GM19328 (cell line): ENCODE measurements around the gene OCIAD1.
A peak's percentile ranks its signal among the peaks of the same experiment; 100 is the strongest.
"Not testable (repeated sequence)": the region's sequence is repeated elsewhere in the genome, so short reads cannot be mapped to it uniquely, and the experiment has no call there.

Source experiments
- ATAC-seq: cut with Tn5 transposase; IDR thresholded peaks from one replicate; pipeline ENCODE4 v1.9.1; 2021; ENCODE audit warnings: mild to moderate bottlenecking, moderate library complexity; ENCODE audit not compliant: unreplicated experiment

OCIAD1 gene

DNA sequence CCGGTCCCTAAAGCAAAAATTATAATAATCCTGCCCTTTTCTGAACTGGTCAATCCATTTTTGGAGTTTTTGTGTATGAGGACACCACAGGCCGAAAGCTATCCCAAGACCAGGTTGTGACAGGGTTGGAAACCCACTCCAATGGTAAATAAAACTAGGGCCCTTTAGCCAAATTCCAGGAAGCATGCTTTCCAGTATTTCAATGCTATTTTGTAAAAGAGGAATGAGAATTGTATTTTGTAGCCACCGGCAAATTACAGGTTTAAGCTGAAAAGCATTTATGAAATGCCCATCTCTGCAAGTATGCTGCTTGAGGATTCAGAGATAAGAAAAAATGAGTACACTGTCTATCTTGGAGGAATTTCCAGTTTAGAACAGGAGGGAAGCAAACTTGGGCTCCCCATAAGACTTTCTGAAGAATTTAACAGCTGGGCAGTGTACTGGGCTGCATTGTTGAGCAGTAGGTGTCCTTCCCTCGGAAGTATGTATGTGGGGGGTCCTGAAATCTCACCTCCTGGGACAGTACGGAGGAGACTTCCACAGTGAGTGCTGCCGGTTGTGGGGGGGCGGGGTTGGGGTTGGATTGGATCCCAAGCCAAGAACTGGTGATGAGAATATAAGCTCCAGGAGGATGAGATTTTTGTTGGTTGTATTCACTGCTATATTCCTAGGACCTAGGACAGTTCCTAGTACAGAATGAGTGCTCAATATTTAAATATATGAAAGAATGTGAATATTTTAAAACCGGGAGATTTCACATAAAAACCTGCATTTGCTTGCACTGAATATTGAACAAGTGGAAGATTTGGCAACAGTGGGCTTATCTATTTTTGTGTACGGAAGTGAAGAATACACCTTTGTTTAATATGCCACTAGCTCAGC, 48.9 kb downstream of the OCIAD1 start:
- no peak for ATAC-seq

DNA sequence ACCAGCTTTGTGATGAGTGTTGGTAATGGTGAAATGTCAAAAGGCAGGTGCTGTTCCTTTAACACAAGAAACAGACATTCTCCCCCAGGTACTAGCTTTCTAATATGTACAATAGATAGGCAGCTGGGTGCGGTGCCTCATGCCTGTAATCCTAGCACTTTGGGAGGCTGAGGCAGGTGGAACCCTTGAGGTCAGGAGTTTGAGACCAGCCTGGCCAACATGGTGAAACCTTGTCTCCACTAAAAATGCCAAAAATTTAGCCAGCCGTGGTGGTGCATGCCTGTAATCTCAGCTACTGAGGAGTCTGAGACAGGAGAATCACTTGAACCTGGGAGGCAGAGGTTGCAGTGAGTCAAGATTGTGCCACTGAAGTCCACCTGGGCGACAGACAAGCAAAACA, 50.8 kb downstream of the OCIAD1 start:
- ATAC-seq: not testable (repeated sequence)

DNA sequence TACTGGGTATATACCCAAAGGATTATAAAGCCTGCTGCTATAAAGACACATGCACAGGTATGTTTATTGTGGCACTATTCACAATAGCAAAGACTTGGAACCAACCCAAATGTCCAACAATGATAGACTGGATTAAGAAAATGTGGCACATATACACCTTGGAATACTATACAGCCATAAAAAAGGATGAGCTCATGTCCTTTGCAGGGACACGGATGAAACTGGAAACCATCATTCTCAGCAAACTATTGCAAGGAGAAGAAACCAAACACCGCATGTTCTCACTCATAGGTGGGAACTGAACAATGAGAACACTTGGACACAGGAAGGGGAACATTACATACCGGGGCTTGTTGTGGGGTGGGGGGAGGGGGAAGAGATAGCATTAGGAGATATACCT, 58.9 kb downstream of the OCIAD1 start:
- not testable (repeated sequence) for ATAC-seq

DNA sequence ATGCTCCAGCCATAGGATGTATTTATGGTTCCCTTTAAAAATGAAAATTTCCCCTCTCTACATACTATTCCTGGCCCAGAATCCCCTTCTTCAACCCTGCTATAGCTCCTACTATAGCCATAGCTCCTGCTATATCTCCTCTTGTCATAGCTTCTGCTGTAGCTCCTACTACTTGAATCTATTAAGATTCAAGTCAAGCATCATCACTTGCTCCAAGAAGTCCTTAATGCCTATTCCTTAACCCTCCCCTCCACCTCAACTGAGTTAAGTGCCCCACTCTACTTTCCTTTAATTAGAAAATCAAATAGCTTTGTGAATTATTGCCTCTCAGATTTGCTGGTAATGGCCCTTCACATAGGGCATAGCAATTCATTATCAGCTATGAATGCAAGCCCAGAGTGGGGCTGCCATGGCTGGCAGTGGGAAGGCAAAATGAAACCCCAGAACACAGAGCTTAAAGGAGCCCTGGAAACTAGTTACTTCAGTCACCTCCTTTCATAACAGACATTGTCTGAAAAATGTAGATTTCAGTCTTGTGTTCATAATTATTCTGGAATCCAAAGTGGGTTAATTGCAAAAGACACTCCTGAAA, 60.2 kb downstream of the OCIAD1 start:
- ATAC-seq: no peak

DNA sequence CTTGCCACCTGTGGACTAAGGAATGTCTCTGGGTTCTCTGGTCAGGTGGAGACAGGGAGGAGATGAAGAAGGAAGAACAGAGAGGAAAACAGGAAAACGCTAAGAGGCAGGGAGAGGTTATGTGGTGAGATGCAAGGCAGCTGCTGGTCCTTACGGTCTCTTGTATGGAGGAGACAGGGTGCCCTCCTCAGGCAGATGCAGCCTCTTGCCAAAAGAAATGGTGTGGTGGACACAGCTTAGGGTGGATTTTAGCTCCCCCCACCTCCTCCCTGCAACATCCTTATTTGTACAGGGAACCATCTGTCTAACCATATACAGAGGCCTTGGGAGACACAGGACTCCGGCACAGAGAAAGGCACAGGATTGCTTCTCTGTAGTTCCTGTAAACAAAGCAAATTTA, 66.0 kb downstream of the OCIAD1 start:
- no peak for ATAC-seq

DNA sequence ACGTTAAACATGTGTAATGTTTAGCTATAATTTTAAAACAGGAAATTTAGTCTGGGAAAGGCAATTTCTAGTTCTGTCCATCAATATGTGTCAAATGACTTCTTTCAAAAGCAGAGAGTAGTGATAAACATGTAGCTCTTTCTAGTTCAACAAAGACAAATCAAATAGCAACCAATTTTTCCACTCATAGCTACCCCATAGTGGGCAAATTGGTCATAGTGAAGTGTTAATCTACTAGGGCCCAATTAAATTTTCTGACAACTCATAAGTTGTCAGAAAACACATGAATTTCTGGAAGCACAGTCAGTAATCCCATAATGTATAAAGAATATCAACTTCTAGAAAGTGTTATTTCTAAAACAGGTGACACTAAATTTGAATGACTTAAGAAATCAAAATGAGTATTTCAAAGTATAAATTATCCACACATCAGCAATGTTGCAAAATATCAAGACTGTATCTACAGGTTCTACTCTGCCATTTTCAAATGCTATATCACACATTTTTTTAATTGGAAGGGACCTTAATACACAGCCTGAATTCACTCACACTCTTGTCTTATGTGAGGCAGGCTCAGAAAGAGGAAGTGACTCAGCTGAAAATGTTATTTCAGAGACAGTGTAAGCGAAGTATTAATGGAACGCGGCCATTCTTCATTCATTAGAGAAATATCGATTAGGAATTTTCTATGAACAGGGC, 68.0 kb downstream of the OCIAD1 start:
- no peak for ATAC-seq

DNA sequence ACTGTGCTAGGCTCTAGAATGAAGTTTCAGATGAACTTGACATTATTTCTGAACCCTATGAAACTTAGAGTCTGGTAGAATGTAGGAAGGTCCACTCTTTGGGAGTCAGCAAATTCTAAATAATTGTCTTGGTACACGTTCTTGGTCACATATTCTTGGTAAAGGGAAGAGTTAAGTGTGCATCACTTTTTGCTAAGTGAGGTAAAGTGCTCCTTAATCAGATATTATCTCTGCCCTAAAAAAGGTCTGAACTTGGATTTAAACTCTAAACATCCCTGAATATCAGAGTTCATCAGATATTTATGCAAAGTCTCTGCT, 68.5 kb downstream of the OCIAD1 start:
- ATAC-seq: no peak

DNA sequence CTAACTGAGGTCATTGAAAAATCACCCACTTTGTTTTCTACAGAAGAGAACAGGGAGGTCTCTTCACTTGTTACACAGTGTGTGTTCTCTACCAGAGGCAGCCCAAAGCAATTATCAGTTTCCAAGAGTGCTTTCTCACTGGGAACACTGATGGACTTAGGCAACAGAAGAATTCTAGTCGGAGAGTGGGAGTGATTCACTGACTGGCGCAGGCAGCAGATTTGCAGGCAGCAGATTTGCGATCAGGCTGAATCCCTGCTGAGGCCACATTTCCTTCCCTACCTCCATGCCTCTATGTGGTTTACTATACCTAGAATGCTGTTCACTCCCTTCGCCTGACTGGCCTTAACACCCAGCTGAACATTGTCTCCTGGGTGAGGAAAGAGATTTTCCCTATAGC, 69.1 kb downstream of the OCIAD1 start:
- ATAC-seq: no peak

DNA sequence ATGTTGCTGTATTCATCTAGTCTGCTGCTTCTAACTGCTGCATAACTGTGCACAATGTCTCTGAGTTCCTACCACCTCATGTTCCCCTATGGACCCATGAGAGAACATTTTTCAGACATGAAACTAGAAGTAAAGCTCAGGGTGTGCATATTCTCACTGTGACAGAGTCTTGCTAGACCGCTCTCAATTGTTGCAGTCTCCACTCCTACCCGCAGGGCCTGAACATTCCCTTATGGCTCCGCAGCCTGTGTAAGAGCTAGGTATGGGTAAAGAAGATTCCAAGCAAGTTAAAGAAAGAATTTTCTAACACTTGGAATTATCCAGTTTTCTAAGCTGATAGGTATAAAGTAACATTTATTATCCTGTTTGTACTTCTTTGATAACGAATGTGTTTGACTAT, 70.3 kb downstream of the OCIAD1 start:
- no peak for ATAC-seq

DNA sequence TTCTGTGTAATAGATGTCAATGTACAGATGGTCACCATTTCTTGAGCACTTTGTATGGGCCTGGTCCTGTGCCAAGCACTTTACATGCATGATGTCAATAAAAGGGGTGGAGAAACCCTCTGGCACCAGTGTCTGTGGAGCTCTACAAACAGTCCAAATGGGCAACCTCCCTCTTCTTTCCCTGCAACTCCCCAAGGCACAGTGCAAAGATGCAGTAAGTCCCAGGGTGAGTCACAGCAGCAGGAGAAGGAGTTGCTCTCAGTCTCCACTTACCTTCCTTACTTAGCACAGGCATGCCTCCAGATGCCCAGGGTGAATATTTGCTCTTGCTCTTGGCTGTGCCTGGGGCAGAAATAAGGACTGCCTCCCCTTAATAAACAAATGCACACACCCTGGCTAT, 71.4 kb downstream of the OCIAD1 start:
- no peak for ATAC-seq

DNA sequence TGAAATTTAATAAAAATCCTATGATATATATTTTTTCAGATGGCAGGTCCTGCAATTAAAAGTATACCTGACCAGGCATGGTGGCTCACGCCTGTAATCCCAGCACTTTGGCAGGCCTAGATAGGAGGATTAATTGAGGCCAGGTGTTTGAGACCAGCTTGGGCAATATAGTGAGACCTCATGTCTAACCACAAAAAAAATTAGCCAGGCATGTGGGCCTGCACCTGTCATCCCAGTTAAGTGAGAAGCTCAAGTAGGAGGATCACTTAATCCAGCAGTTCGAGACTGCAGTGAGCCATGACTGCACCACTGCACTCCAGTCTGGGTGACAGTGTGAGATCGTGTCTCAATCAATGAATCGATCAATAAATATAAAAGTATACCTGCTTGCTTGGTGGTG, 73.2 kb downstream of the OCIAD1 start:
- ATAC-seq: no peak

DNA sequence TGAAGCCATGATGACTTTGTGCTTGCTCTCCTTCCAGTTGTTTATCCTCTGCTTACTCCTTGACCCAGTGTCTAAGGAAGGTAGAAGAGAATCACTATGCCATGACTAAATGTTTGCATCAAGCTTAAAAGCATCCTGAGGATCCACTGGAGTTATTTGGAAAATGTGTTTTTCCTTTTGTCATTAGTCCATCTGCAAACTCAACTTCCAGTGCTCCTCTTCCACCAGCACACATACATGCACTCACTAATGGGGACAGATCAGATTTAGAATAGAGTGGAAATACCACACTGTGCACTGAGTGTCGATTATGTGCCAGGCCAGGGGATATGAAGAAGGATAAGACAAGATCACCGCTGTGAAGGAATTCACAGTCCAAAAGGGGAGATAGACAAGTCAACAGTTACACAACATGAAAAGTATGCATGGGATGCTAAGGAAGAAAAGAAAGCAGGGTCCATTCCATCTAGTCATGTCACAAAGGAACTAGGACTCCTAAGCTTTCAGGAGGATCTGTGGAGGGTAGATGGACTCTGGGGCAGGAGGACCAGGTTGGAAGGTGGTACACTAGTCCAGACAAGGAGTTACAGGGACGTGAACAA, 73.8 kb downstream of the OCIAD1 start:
- no peak for ATAC-seq

DNA sequence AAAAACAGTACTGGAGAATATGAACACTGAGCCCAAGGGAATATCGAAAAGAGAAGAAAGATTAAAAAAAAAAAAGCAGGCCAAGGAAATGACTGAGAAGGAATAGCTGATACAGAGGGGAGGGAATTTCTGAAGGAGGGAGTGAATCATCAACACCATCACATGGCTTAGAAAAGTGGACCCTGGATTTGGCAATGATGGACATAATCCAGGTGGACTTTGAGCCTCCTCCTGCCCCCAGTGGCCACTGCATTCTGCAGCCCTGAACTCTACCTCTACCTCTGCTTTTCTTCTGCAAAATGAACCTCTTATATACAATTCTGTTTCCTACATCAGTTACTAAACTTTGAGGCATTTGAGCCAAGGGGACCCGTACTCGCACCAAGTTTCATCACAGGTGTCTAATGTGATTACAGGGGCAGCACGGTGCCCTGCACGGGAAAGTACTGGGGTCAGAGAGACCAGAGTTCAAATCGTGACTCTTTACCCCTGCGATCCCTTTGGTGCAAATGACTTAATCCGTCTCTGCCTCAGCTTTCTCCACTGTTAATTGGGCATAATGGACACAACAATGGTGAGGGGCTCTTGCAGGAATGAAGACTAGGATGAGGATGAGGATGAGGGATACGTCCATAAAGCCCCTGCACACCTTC, 74.6 kb downstream of the OCIAD1 start:
- no peak for ATAC-seq

DNA sequence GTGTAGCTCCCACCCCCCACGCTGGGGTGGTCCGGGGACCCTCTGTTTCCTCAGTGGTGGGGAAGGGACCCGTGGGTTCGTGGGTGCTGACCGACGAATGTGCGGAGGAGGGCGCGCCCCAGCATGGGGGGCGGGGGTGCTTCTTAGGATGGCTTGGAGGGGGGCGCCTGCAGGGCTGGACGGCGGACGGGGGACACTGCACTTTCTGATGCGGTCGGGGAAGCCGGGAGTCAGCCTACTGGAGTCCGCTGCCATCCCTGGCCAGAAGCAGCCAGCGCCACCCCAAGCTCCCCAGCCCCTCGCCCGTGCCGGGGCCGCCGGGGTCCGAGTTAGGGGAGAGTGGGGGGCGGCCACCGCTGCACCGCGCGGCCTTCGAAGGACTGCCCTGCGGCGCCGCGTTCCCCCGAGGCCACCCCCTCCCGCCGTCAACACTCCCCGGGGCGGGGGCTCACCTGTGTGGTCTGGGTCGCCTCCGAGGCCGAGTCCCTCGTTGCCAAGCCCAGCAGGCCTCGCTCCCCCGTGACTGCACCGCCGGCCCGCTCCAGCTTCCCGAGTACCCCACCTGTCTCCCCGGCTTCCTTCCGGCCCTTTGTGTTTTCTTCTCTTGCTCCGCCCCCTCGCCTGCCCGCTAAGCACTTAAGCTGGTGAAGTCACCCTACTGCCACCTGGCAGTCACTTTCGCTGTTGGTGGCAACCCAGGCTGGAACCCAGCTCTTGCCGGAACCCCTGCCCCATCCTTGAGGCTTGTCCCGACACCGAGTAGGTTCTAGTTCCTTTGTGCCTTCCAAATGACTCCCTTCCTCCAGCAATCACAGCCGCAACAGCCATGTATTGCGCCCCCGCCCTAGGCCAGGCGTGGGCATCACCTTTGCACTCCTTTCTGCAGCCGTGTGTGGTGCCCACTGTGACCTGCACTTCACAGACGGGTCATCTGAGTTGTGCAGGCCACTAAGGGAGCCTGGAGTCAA, 75.6 kb downstream of the OCIAD1 start, which contains the start of gene OCIAD2:
TSS of gene OCIAD2 (minus strand) at position 569 of the 968 bp plus-strand sequence. CDS start 2,225 bp downstream, outside the sequence.
- peak; percentile 92 for ATAC-seq

DNA sequence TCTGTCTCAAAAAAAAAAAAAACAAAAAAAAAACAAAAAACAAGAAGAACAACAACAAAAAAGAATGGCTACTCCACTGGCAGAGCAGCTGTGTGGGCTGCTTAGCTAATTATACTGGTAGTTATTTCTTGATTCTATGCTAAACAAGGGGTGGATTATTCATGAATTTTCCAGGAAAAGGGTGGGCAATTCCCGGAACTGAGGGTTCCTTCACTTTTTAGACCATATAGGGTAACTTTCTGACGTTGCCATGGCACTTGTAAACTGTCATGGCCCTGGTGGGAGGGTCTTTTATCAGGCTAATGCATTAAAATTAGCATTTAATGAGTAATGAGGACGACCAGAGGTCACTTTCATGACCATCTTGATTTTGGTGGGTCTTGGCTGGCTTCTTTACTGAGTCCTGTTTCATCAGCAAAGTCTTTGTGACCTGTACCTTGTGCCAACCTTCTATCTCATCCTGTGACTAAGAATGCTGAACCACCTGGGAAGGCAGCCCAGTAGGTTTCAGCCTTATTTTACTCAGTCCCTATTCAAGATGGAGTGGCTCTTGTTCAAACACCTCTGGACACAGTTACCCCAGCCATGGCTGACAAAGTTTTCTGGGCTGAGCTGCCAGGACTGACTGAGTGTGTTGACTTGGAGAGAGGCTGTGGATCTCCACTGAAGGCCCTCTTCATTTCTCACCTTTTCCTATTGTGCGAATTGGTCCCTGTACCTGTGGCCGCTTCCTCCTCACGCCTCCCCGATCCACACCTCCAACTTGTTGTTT, 77.0 kb downstream of the OCIAD1 start:
- ATAC-seq: no peak

DNA sequence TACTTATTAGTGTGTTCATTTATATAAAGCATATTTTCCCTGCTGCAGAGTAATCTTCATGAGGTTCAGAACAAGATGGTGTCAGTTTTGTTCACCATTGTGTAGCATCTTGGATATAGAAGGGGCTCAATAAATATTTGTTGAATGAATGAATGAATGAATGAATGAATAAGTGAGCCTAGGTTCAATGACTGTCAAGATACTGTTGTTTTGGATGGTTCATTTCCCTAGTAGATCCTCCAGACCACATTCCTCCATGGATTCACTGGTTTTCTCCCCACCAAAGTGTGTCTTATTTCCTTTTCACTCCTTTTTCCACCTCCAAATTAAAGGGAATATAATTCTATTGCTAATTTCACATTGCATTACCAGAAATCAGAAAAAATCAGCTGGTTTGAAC, 77.8 kb downstream of the OCIAD1 start:
- ATAC-seq: no peak

DNA sequence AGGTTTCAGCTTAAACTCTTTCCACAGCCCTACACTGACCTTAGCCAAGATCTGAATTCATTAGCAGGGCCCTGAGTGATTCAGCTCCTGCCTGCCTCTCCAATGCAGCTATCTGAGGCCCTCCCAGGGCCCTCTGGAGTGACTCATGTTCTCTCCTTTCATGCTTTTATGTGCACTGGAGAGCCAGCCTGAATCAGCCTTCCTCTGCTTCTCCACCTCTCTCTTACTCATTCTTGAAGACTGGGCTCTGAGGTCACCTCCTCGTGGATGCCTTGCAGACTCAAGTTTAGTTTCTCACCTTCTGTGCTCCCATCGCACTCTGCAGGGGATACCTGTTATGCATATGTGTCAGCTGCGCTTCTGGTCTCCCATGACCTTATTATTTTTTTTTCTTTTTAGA, 78.8 kb downstream of the OCIAD1 start:
- no peak for ATAC-seq

DNA sequence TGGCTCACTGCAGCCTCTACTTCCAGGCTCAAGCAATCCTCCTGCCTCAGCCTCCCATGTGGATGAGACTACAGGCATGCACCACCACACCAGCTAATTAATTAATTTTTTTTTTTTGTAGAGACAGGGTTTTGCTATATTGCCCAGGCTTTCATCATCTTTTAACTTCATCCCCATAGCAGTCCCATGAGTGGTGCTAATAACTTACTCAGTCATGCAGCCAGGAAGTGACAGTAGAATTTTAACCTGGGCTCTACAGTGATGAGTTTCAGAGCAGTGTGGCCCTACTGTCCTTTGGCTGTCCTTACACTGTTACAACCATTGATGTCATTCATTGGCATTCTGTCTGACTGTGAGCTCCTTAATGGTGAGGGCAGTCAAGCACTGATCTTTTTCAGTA, 79.6 kb downstream of the OCIAD1 start:
- no peak for ATAC-seq
